AG10803 (cell line): Measurements from ENCODE around the gene RAC3.

Experiments
- DNase-seq: peaks from one replicate; pipeline ENCODE4 v3.0.0; 2010; ENCODE audit warnings: low read depth
- H3K4me3 ChIP-seq: 2 replicates; pipeline ENCODE4 v1.5.1; 2011; ENCODE audit warnings: mild to moderate bottlenecking, low read length, control low read depth
- TF ChIP-seq, protein P1 (sequence below): conservative IDR thresholded peaks from 2 replicates; pipeline ENCODE4 v1.5.1; 2011; ENCODE audit warnings: mild to moderate bottlenecking, low read length, control low read depth, inconsistent platforms

RAC3 gene

DNA sequence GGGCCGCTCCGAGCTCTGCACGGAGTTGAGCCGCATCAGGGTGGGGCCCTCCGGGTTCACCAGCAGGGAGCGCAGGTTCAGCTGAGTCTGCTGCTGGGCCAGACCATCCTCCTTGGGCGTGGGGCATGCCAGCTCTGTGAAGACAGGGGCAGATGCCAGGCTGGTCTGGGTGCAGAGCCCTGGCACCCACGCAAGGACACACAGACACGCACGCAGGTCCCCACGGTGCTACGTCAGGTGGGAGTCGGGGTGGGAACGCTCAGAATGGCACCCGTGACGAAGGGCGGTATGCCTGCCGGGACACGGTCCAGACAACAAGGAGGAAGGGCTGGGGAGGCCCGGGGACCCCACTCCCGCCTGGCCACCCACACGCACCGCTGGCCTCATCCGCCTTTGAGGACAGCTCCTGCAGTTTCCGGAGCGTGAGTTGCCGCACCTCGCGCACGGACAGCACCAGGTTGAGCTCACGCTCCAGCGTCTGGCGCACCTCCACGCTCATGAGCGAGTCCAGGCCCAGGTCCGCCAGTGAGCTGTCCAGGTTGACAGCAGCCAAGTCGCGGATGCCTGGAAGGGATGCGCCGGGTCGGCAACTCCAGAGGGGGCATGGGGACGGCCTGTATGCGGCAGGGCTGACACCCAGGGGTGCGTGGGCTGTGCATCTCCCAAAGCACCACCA, 49.4 kb downstream of the RAC3 start:
- no peak overlapping the region for H3K4me3 ChIP-seq
- TF ChIP-seq, protein P1, sequence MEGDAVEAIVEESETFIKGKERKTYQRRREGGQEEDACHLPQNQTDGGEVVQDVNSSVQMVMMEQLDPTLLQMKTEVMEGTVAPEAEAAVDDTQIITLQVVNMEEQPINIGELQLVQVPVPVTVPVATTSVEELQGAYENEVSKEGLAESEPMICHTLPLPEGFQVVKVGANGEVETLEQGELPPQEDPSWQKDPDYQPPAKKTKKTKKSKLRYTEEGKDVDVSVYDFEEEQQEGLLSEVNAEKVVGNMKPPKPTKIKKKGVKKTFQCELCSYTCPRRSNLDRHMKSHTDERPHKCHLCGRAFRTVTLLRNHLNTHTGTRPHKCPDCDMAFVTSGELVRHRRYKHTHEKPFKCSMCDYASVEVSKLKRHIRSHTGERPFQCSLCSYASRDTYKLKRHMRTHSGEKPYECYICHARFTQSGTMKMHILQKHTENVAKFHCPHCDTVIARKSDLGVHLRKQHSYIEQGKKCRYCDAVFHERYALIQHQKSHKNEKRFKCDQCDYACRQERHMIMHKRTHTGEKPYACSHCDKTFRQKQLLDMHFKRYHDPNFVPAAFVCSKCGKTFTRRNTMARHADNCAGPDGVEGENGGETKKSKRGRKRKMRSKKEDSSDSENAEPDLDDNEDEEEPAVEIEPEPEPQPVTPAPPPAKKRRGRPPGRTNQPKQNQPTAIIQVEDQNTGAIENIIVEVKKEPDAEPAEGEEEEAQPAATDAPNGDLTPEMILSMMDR: no peak
- no peak for DNase-seq

DNA sequence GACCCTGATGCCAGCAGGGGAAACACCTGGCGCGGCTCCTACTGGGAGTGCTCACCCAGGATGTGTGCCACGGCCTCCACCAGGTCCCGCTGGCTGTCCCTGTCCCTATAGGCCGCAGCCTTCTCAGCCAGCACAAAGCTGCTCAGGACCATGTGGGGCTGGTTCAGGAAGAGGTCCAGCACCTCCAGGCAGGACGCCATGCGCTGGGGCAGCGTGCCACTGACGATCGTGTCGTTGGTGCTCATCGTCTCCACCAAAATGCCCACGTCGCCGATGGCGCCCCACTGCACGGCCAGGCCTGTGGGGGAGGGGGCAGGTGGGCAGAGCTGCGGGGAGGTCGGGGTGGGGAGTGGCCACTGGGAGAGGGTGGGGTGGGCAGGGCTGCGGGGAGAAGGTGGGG, 50.1 kb downstream of the RAC3 start:
- TF ChIP-seq, protein P1: no peak
- DNase-seq: no peak

DNA sequence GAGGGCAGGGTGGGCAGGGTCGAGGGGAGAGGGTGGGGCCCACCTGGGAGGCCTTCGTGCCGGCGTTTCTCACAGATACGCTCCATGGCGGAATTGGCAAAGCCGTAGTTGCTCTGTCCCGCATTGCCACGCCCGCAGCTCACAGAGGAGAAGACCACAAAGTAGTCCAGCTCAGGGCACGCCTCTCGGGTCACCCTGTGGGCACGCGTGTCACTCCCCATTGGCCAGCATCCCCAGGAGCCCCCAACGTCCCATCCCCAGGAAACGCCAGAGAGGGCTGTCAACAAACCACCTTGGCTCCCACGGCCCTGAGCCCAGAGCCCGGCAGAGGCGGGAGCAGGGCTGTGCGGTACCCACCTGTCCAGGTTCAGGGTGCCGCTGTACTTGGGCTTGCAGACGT, 50.5 kb downstream of the RAC3 start:
- DNase-seq: no peak
- TF ChIP-seq, protein P1: no peak
- no peak overlapping the region for H3K4me3 ChIP-seq

More for the DNA sequence above, 50.1 kb downstream of the RAC3 start:
- no peak overlapping the region for H3K4me3 ChIP-seq

DNA sequence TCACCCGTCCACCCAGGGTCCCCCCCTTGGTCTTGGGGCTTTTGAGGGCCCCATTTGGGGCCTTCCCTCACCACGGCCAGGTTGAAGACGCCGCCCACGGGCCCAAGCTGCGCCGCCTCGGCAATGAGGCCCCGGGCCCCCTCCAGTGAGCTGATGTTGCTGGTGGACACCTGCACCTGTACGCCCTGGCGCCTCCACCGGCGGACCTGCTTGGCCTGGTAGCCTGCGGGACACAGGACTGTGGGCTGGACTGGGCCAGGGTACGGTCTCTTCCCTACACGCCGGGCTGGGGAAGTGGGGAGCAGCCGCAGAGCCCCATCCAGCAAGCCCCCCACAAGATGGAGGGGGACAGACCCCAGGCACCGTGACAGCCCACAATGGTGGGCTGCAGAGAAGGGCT, 51.0 kb downstream of the RAC3 start:
- TF ChIP-seq, protein P1: no peak
- H3K4me3 ChIP-seq: no peak overlapping the region
- DNase-seq: no peak

DNA sequence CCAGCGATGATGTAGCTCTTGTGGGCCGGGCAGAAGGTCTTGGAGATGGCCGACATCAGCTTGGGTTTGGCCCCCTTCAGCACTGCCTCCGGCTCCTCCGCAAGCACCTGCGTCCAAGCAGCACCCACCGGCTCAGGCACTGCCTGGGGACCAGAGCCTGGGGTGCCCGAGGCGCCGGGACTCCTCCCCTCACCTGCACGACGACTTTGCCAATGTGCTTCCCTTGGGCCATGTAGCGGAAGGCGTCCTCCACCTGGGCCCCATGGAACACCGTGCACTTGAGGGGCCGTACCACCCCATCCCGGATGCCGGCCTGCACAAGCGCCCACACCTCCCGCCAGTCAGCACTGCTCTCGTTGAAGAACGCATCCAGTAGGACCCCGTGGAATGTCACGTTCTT, 51.5 kb downstream of the RAC3 start:
- TF ChIP-seq, protein P1: no peak
- DNase-seq: no peak
- no peak overlapping the region for H3K4me3 ChIP-seq
